GM12878 (cell line): ENCODE results near the gene CHRND. TPM values are rescaled to one million over a fixed set of nuclear protein-coding genes. Genes with fewer than 3 reads are reported as not detected.

ENCODE experiments used
- ATAC-seq: fragments of 200-7000 bp; cut with Tn5 transposase; 3 replicates; pipeline ENCODE4 v1.9.1; 2020; ENCODE audit warnings: mild to moderate bottlenecking, moderate library complexity
- BruUV-seq: library from RNA; stranded (reverse); fragments of 400-500 nt; replicated peaks from 2 replicates; lab custom pipeline; 2021; lab: Mats Ljungman, UMichigan
- CTCF ChIA-PET: fragments of 300-600 bp; sonication (Branson Sonifier 250); formaldehyde crosslinking; extraction: SDS; loops from one replicate; lab custom pipeline; 2021; ENCODE audit warnings: inconsistent platforms; lab: Yijun Ruan, JAX
- POLR2A ChIA-PET: fragments of 350-600 bp; formaldehyde crosslinking; extraction: SDS; loops from one replicate; lab custom pipeline; 2021; ENCODE audit warnings: inconsistent platforms; lab: Charles Lee
- RAD21 ChIA-PET: fragments of 300-600 bp; sonication (Branson Sonifier 250); formaldehyde crosslinking; loops from one replicate; lab custom pipeline; 2023; ENCODE audit warnings: antibody characterized with exemption; ENCODE audit not compliant: unreplicated experiment; lab: Charles Lee
- SMC1A ChIA-PET: fragments of 300-600 bp; sonication (Branson Sonifier 250); formaldehyde crosslinking; loops from one replicate; lab custom pipeline; 2023; ENCODE audit not compliant: unreplicated experiment, uncharacterized antibody; lab: Charles Lee
- DNase-seq: peaks from one replicate; pipeline ENCODE4 v3.0.0-alpha.2; 2011; ENCODE audit warnings: low read depth, low spot score
- FAIRE-seq: peaks from 3 replicates; lab custom pipeline; 2011; peaks lifted over from hg19 to GRCh38; lab: Jason Lieb, UNC
- H2AFZ ChIP-seq: 2 replicates; pipeline ENCODE4 v1.6.0; 2011; ENCODE audit warnings: low read depth, low read length, control low read depth; ENCODE audit not compliant: control insufficient read depth
- H3K27ac ChIP-seq: 2 replicates; pipeline ENCODE4 v1.5.1; 2011; ENCODE audit warnings: control low read depth; ENCODE audit not compliant: control insufficient read depth, insufficient read depth
- H3K27me3 ChIP-seq, 2 experiments: replicated peaks in 1 of 2; 2 replicates each; pipeline versions ENCODE4 v1.6.0 to v1.6.1; 2011; ENCODE audit warnings: low read length in 1 of 2; ENCODE audit not compliant: control insufficient read depth in 2 of 2, insufficient read depth in 2 of 2
- H3K36me3 ChIP-seq, 2 experiments: 2 replicates each; pipeline ENCODE4 v1.5.1; 2011; ENCODE audit warnings: low read length in 1 of 2; ENCODE audit not compliant: control insufficient read depth in 2 of 2, insufficient read depth in 2 of 2
- H3K4me1 ChIP-seq: 2 replicates; pipeline ENCODE4 v1.6.1; 2011; ENCODE audit warnings: mild to moderate bottlenecking, low read length, moderate library complexity, mixed read lengths; ENCODE audit not compliant: control insufficient read depth, insufficient read depth
- H3K4me2 ChIP-seq: 2 replicates; pipeline ENCODE4 v1.6.0; 2011; ENCODE audit warnings: control low read depth; ENCODE audit not compliant: control insufficient read depth, insufficient read depth
- H3K4me3 ChIP-seq: fragments of 200-600 bp; sonication (generic); 2 replicates; pipeline ENCODE4 v1.5.1; 2016
- H3K79me2 ChIP-seq: 2 replicates; pipeline ENCODE4 v1.6.0; 2011; ENCODE audit warnings: low read length; ENCODE audit not compliant: control insufficient read depth, insufficient read depth
- H3K9ac ChIP-seq: 2 replicates; pipeline ENCODE4 v1.8.0; 2011; ENCODE audit warnings: low read length, control low read depth, mixed read lengths; ENCODE audit not compliant: control insufficient read depth, insufficient read depth
- H3K9me3 ChIP-seq: replicated peaks from 3 replicates; pipeline ENCODE4 v1.5.1; 2011; ENCODE audit warnings: mild to moderate bottlenecking, low read length; ENCODE audit not compliant: control insufficient read depth, insufficient read depth
- H4K20me1 ChIP-seq: 2 replicates; pipeline ENCODE4 v1.6.0; 2011; ENCODE audit not compliant: control insufficient read depth, insufficient read depth
- CREB1 ChIP-seq: IDR thresholded peaks from 2 replicates; pipeline ENCODE4 v1.6.1; 2012; ENCODE audit warnings: low read depth, mild to moderate bottlenecking, inconsistent platforms
- CREM ChIP-seq: IDR thresholded peaks from 2 replicates; pipeline ENCODE4 v1.6.1; 2014; ENCODE audit warnings: antibody characterized with exemption, low read depth
- DPF2 ChIP-seq: fragments of 450-650 bp; IDR thresholded peaks from 2 replicates; pipeline ENCODE4 v1.6.1; 2017; ENCODE audit warnings: mild to moderate bottlenecking
- EED ChIP-seq: sonication (generic); IDR thresholded peaks from 2 replicates; pipeline ENCODE4 v1.6.1; 2016; ENCODE audit warnings: antibody characterized with exemption, low read depth
- EP300 ChIP-seq, 2 experiments: fragments of 150-350 bp in 1 of 2; IDR thresholded peaks; 2 replicates each; pipeline ENCODE4 v1.6.1; 2011 to 2012; ENCODE audit warnings: low read depth in 2 of 2, low read length in 2 of 2, borderline replicate concordance in 1 of 2, improper control_type of control experiment in 1 of 2, inconsistent platforms in 1 of 2; ENCODE audit not compliant: control insufficient read depth in 1 of 2
- ETV6 ChIP-seq, 2 experiments: fragments of 450-650 bp in 1 of 2; IDR thresholded peaks in 1 of 2; conservative IDR thresholded peaks in 1 of 2; 2 replicates each; pipeline ENCODE4 v1.6.1; 2014; ENCODE audit warnings: antibody characterized with exemption in 1 of 2, borderline replicate concordance in 1 of 2, low read depth in 1 of 2, mild to moderate bottlenecking in 1 of 2, moderate library complexity in 1 of 2
- FOS ChIP-seq: IDR thresholded peaks from 3 replicates; pipeline ENCODE4 v1.6.1; 2011; ENCODE audit warnings: borderline replicate concordance; ENCODE audit not compliant: insufficient read length; ENCODE audit errors: extremely low read depth
- LARP7 ChIP-seq: fragments of 450-650 bp; IDR thresholded peaks from 2 replicates; pipeline ENCODE4 v1.6.1; 2017; ENCODE audit warnings: mild to moderate bottlenecking
- MTA2 ChIP-seq: fragments of 450-650 bp; IDR thresholded peaks from 2 replicates; pipeline ENCODE4 v1.6.1; 2016; ENCODE audit warnings: low read depth, mild to moderate bottlenecking, moderate library complexity
- MTA3 ChIP-seq: IDR thresholded peaks from 2 replicates; pipeline ENCODE4 v1.6.1; 2012; ENCODE audit warnings: low read length, inconsistent platforms, borderline replicate concordance
- NRF1 ChIP-seq: conservative IDR thresholded peaks from 2 replicates; pipeline ENCODE4 v1.6.1; 2011; ENCODE audit warnings: mild to moderate bottlenecking, low read depth, low read length, improper control_type of control experiment
- PKNOX1 ChIP-seq: fragments of 450-650 bp; IDR thresholded peaks from 2 replicates; pipeline ENCODE4 v1.6.1; 2016; ENCODE audit warnings: mild to moderate bottlenecking
- SMARCA5 ChIP-seq: fragments of 450-650 bp; IDR thresholded peaks from 2 replicates; pipeline ENCODE4 v1.6.1; 2017; ENCODE audit warnings: mild to moderate bottlenecking
- SUPT20H ChIP-seq: IDR thresholded peaks from 2 replicates; pipeline ENCODE4 v1.6.1; 2011; ENCODE audit warnings: low read depth, mild to moderate bottlenecking, low read length, moderate library complexity, borderline replicate concordance; ENCODE audit not compliant: control insufficient read depth
- TCF12 ChIP-seq: IDR thresholded peaks from 2 replicates; pipeline ENCODE4 v1.6.1; 2011; ENCODE audit warnings: low read depth, mild to moderate bottlenecking, low read length
- ZNF274 ChIP-seq: IDR thresholded peaks from one replicate; pipeline ENCODE4 v1.8.0; 2011; ENCODE audit not compliant: insufficient read length, insufficient read depth
- ZNF622 ChIP-seq: fragments of 450-650 bp; IDR thresholded peaks from 2 replicates; pipeline ENCODE4 v1.6.1; 2017; ENCODE audit warnings: mild to moderate bottlenecking, inconsistent platforms
- WGBS: methylation state at CpG from one replicate; pipeline ENCODE4 v1.1.6; 2016; ENCODE audit warnings: low lambda C conversion rate; ENCODE audit not compliant: insufficient replicate concordance, insufficient coverage; ENCODE audit errors: missing lambda C conversion rate; 5-methylcytosine and 5-hydroxymethylcytosine counted together
- in situ Hi-C: fragments of 300-500 bp; cut with MboI; formaldehyde crosslinking; loops from 9 replicates; pipeline ENCODE4 v1.14.3; 2018; ENCODE audit warnings: mixed read lengths
- intact Hi-C: fragments of 100-400 bp; cut with micrococcal nuclease; formaldehyde crosslinking; loops from one replicate; pipeline ENCODE4 v1.14.2; 2022; ENCODE audit not compliant: unreplicated experiment
- polyA plus RNA-seq, 11 experiments: library from polyadenylated mRNA; depleted of rRNA in 4 of 11; unstranded in 6 of 11; stranded (reverse) in 5 of 11; fragments of >200 nt; fragmentation: Nextera tagmentation in 4 of 11; fragmentation: Illumina TruSeq in 1 of 11; extraction: Ambion mirVana in 4 of 11; extraction: Trizol in 1 of 11; gene quantifications; 1 replicate in 1 of 11; 2 replicates in 10 of 11; pipeline versions ENCODE4 v1.2.1 to v1.2.3, GENCODE V29; 2011 to 2016; ENCODE audit warnings: inconsistent platforms in 2 of 11, missing spikeins in 2 of 11, low read depth in 1 of 11
- total RNA-seq, 4 experiments: library from RNA; depleted of rRNA in 3 of 4; stranded (reverse); fragments of >200 nt in 3 of 4; fragmentation: Illumina TruSeq in 1 of 4; extraction: Trizol in 1 of 4; gene quantifications; 2 replicates each; pipeline versions ENCODE4 v1.2.1 to v1.2.3, GENCODE V29; 2013 to 2021

The CHRND gene
- total and polyA plus RNA-seq, 10 of the 15 experiments (the other 5 are each of a cell fraction or from before 2014, with no cell fraction given), result not detected

- Histone ChIP-seq H3K36me3 (no peaks in the 10 kb centered on the region), H3K4me2 (no peak overlapping the region), H2AFZ (no peak overlapping the region), H3K79me2 (no peaks in the 10 kb centered on the region)
- FAIRE-seq, result no peak
- ChIA-PET POLR2A (no interaction called here), SMC1A (no interaction called here), CTCF (no interaction called here)
- intact Hi-C loops, result no loop called here
- no TSS peak for BruUV-seq
- TF ChIP-seq EED (no peak), MTA2 (no peak), SUPT20H (no peak), CREM (no peak), NRF1 (no peak), ZNF622 (no peak), PKNOX1 (no peak), DPF2 (no peak), CREB1 (no peak), TCF12 (no peak), SMARCA5 (no peak), MTA3 (no peak), FOS (no peak), EP300 (IDR thresholded peaks at IDR 0.05; ENCODE audit: borderline replicate concordance in 1 of 2, control insufficient read depth in 1 of 2, low read depth in 2 of 2, low read length in 2 of 2) (no peak), LARP7 (no peak), ETV6 (conservative IDR thresholded peaks at IDR 0.05 in 1 of 2, IDR thresholded peaks at IDR 0.05 in 1 of 2; ENCODE audit: borderline replicate concordance in 1 of 2, low read depth in 1 of 2) (no peak), ZNF274 (no peak)
- TF ChIP-seq, all 136 proteins: peak for 0
- ATAC-seq, result no peak
- Histone ChIP-seq H3K9ac (no peak overlapping the region), H3K27me3 (peaks cover 0 to 11% of the 10 kb centered on the region in 2 experiments; a peak in 3 of 4 replicates), H3K4me3 (no peak overlapping the region), H3K4me1 (no peaks in the 10 kb centered on the region), H3K27ac (no peak overlapping the region), H3K9me3 (no peaks in the 10 kb centered on the region), H4K20me1 (no peaks in the 10 kb centered on the region)
- RAD21 ChIA-PET, result no interaction called here
- in situ Hi-C loops, result no loop called here
- no peak for DNase-seq
- 31% methylated on average over 10 of the region's 10 CpGs for WGBS
These were observed 42.5 kb upstream of the CHRND start for GRCh38 chr2:232483311-232483922.
